Neural crest cell (in vitro differentiated cells): ENCODE data around the gene PLCB1. TPM values are rescaled to one million over a fixed set of nuclear protein-coding genes. Genes with fewer than 3 reads are reported as not detected.

Experiments
- DNase-seq: peaks from one replicate; pipeline ENCODE4 v3.0.0; 2021; ENCODE audit warnings: low read depth, mixed read lengths, low spot score
- H3K27ac Mint-ChIP-seq: one replicate; pipeline ENCODE4 v1.8.0; 2021; ENCODE audit warnings: mild to moderate bottlenecking, mixed read lengths; ENCODE audit not compliant: unreplicated experiment
- H3K27me3 Mint-ChIP-seq: 2 replicates; pipeline ENCODE4 v1.8.0; 2021; ENCODE audit warnings: low read depth, mild to moderate bottlenecking, mixed read lengths
- H3K36me3 Mint-ChIP-seq: 2 replicates; pipeline ENCODE4 v1.8.0; 2021; ENCODE audit warnings: low read depth, mild to moderate bottlenecking, mixed read lengths
- H3K4me1 Mint-ChIP-seq: 2 replicates; pipeline ENCODE4 v1.8.0; 2021; ENCODE audit warnings: mixed read lengths
- H3K4me3 Mint-ChIP-seq: one replicate; pipeline ENCODE4 v1.8.0; 2021; ENCODE audit warnings: mild to moderate bottlenecking, mixed read lengths
- H3K9me3 Mint-ChIP-seq: 2 replicates; pipeline ENCODE4 v1.8.0; 2021; ENCODE audit warnings: mixed read lengths
- CTCF ChIP-seq: fragments of 200-600 bp; sonication (generic); conservative IDR thresholded peaks from 2 replicates; pipeline ENCODE4 v1.5.0; 2021; ENCODE audit warnings: antibody characterized with exemption, mild to moderate bottlenecking
- total RNA-seq: library from RNA; stranded (reverse); gene quantifications from 2 replicates; pipeline ENCODE4 v1.2.1, GENCODE V29; 2021

Gene PLCB1
- total RNA-seq, 1 donor from 2014 or later: 13.7 TPM

DNA sequence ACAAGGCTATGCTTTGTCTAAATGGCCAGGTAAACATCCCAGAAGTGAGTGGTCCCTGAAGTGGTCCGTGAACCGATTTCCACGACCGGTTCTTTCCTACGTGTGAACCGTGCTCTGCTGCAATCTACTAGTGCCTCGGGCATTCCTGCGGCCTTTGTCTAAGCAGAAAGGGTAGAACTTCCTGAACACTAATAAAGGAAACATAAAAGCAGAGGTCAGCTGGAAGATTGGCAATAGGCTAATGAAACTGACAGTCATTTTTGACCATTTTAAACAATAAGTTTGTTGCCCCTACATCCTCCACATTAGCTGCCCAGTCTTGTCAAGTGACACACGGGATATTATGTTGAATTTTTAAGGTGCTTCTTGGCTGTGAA lies 410.0 kb downstream of the PLCB1 start:
- no peak overlapping the region for H3K27ac Mint-ChIP-seq
- no peaks in the 10 kb centered on the region for H3K27me3 Mint-ChIP-seq
- peaks cover 20% of the 10 kb centered on the region for H3K4me1 Mint-ChIP-seq
- no peak for TF ChIP-seq CTCF
- H3K4me3 Mint-ChIP-seq: no peak overlapping the region
- H3K36me3 Mint-ChIP-seq: no peaks in the 10 kb centered on the region
- H3K9me3 Mint-ChIP-seq: no peaks in the 10 kb centered on the region
- DNase-seq: no peak

DNA sequence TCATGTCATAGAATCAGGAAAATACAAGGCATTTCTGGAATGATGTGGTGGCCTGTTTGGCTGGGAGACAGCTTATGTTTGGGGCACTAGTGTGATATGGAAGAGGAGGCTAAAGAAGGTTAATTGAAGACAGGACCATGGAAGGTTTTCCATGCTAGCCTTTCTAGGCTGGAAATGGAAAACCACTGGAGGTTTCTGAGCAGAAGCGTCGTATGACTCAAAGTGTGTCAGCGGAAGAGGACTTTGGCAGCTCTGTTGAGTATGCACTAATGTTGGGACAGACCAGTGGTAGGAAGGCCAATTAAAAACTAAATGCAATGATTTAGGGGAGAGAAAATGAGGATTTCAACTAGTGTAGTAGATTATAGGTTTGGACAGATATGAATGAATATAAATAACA lies 413.1 kb downstream of the PLCB1 start:
- TF ChIP-seq CTCF: no peak
- Mint-ChIP-seq H3K27me3 (no peaks in the 10 kb centered on the region), H3K4me3 (no peak overlapping the region), H3K9me3 (no peaks in the 10 kb centered on the region), H3K4me1 (peaks cover 18% of the 10 kb centered on the region), H3K27ac (no peak overlapping the region), H3K36me3 (no peaks in the 10 kb centered on the region)
- no peak for DNase-seq

- Mint-ChIP-seq H3K4me1 (peaks cover 4% of the 10 kb centered on the region), H3K27me3 (peaks cover 2% of the 10 kb centered on the region), H3K9me3 (no peaks in the 10 kb centered on the region), H3K36me3 (no peaks in the 10 kb centered on the region), H3K27ac (no peak overlapping the region), H3K4me3 (no peak overlapping the region)
- no peak for TF ChIP-seq CTCF
- DNase-seq: no peak
Measured at GRCh38 chr20:8547035-8547650, 415.1 kb downstream of the PLCB1 start.

DNA sequence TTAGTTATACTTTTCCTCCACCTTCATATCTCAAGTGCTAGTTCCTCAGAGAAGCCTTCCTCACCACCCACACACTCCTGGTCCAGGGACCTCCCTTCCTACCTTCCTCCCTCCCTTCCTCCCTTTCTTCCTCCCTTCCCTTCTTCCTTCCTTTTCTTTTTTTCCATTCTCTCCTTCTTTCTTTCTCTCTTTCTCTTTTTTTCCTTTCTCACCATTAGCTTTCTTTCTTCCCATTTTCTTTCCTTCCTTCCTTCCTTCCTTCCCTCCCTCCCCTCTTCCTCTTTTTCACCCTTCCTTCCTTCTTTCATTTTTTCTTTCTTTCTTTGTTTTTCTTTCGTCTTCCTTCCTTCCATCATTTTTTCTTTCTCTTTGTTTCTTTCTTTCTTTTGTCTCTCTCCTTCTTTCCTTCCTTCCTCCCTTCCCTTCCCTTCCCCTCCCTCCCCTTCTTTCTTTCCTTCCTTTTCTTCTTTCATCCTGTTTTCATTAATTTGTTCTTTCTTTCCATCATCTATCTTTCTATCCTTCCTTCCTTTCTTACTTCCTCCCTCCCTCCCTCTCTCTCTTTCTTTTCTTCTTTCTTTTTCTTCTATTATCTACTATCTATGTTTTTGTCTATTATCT lies 416.0 kb downstream of the PLCB1 start:
- peaks cover 2% of the 10 kb centered on the region for H3K27me3 Mint-ChIP-seq
- no peak for TF ChIP-seq CTCF
- no peak overlapping the region for H3K4me3 Mint-ChIP-seq
- DNase-seq: no peak
- no peak overlapping the region for H3K27ac Mint-ChIP-seq
- no peaks in the 10 kb centered on the region for H3K4me1 Mint-ChIP-seq
- H3K36me3 Mint-ChIP-seq: no peaks in the 10 kb centered on the region
- no peaks in the 10 kb centered on the region for H3K9me3 Mint-ChIP-seq

DNA sequence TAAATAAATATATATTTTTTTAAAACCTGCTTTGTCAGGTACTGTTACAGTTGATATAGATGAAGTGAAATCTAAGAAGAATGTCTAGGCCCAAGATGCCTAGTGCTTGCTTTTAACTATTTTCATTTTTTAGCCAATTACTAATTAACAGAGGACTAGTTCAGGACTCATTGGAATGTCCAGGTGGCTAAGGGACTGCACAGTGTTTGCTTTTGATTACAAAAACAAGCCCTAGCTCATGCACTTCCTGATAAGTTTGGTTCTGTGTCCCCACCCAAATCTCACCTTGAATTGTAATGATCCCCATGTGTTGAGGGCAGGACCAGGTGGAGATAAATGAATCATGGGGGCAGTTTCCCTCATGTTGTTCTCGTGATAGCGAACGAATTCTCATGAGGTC lies 417.1 kb downstream of the PLCB1 start:
- no peaks in the 10 kb centered on the region for H3K9me3 Mint-ChIP-seq
- no peak for TF ChIP-seq CTCF
- no peak overlapping the region for H3K4me3 Mint-ChIP-seq
- DNase-seq: no peak
- no peak overlapping the region for H3K27ac Mint-ChIP-seq
- H3K4me1 Mint-ChIP-seq: no peaks in the 10 kb centered on the region
- H3K27me3 Mint-ChIP-seq: peaks cover 2% of the 10 kb centered on the region
- no peaks in the 10 kb centered on the region for H3K36me3 Mint-ChIP-seq
